Aorta (tissue), 5 donors: Measurements from ENCODE around the gene MREG. TPM values are rescaled to one million over a fixed set of nuclear protein-coding genes. Genes with fewer than 3 reads are reported as not detected.

Experiments
- ATAC-seq: fragments of 200-7000 bp; cut with Tn5 transposase; one replicate; pipeline ENCODE4 v1.9.1; 2022; ENCODE audit warnings: moderate library complexity; ENCODE audit not compliant: low FRiP score
- DNase-seq, 2 donors: peaks; one replicate each; pipeline ENCODE4 v3.0.0-alpha.2; 2020
- H3K27ac ChIP-seq, 2 donors: one replicate each; pipeline ENCODE4 v1.5.1; 2013; ENCODE audit warnings: low read length in 2 of 2, mild to moderate bottlenecking in 2 of 2, moderate library complexity in 2 of 2, control low read depth in 1 of 2, inconsistent platforms in 1 of 2, low read depth in 1 of 2
- H3K27me3 ChIP-seq, 2 donors: one replicate each; pipeline ENCODE4 v1.6.1; 2013; ENCODE audit warnings: control low read depth in 1 of 2, low read length in 1 of 2, mild to moderate bottlenecking in 1 of 2, moderate library complexity in 1 of 2; ENCODE audit not compliant: insufficient read depth in 2 of 2, control insufficient read depth in 1 of 2
- H3K36me3 ChIP-seq, 2 donors: one replicate each; pipeline ENCODE4 v1.6.1; 2013; ENCODE audit warnings: control low read depth in 1 of 2, low read length in 1 of 2, mild to moderate bottlenecking in 1 of 2; ENCODE audit not compliant: insufficient read depth in 2 of 2, control insufficient read depth in 1 of 2
- H3K4me1 ChIP-seq, 2 donors: one replicate each; pipeline ENCODE4 v1.6.1; 2013; ENCODE audit warnings: low read length in 2 of 2, control low read depth in 1 of 2, mild to moderate bottlenecking in 1 of 2, moderate library complexity in 1 of 2; ENCODE audit not compliant: insufficient read depth in 2 of 2, control insufficient read depth in 1 of 2
- H3K4me3 ChIP-seq, 2 donors: one replicate each; pipeline ENCODE4 v1.5.1; 2013; ENCODE audit warnings: low read length in 2 of 2, control low read depth in 1 of 2, mild to moderate bottlenecking in 1 of 2
- H3K9me3 ChIP-seq: one replicate; pipeline ENCODE4 v1.6.1; 2013; ENCODE audit warnings: mild to moderate bottlenecking, low read length; ENCODE audit not compliant: control insufficient read depth
- WGBS, 2 donors: extraction: QIAGEN DNeasy Blood & Tissue Kit; methylation state at CpG; one replicate each; pipeline ENCODE4 v1.1.7; 2013; 5-methylcytosine and 5-hydroxymethylcytosine counted together
- intact Hi-C, 2 donors: fragments of 100-400 bp; cut with DNase I; formaldehyde crosslinking; loops; one replicate each; pipeline versions ENCODE4 v1.14.2 to v1.15.0; 2022
- polyA plus RNA-seq, 2 donors: library from polyadenylated mRNA; stranded (reverse); fragments of 200-250 nt; gene quantifications; one replicate each; pipeline ENCODE4 v1.2.3, GENCODE V29; 2013
- total RNA-seq, 2 donors: library from RNA; stranded (reverse); fragmentation: NEBNext Ultra II Directional; extraction: Animal tissue kit (Norgen Biotek cat#: 25700); gene quantifications; one replicate each; pipeline ENCODE4 v1.2.1, GENCODE V29; 2021
- donor health status: healthy with polysubstance abuse.
- donor health status: Bipolar disorder and iron deficiency.
- donor health status: DM: no; HTN: no; CAD: no.
- donor health status: DM: no; HTN: no; CAD: no.
- donor health status: DM: yes; HTN: yes; CAD: no.

The MREG gene
- total and polyA plus RNA-seq, 4 donors, result 0.31 to 2.5 (median 1.7) TPM

GRCh38 chr2:216047397-216047796 lies 34.0 kb upstream of the MREG start:
- no peak for DNase-seq

GRCh38 chr2:216044883-216045486 lies 31.6 kb upstream of the MREG start:
- intact Hi-C loops, result no loop called here
- Histone ChIP-seq H3K4me3 (no peak overlapping the region), H3K4me1 (no peaks in the 10 kb centered on the region), H3K9me3 (no peaks in the 10 kb centered on the region), H3K27ac (no peak overlapping the region), H3K27me3 (no peaks in the 10 kb centered on the region), H3K36me3 (peaks cover 0 to 1% of the 10 kb centered on the region in 2 donors)
- DNase-seq (no peak), ATAC-seq (no peak)
- 50 to 54% methylated on average over 5 of the region's 5 CpGs for WGBS, 2 donors

More at GRCh38 chr2:216047397-216047796, 34.0 kb upstream of the MREG start:
- ATAC-seq, result no peak
- H3K27me3 ChIP-seq, result no peaks in the 10 kb centered on the region
- no peaks in the 10 kb centered on the region for H3K9me3 ChIP-seq
- H3K27ac ChIP-seq, result no peak overlapping the region
- H3K36me3 ChIP-seq, result peaks cover 0 to 1% of the 10 kb centered on the region in 2 donors
- H3K4me3 ChIP-seq, result no peak overlapping the region
- intact Hi-C loops, result no loop called here
- 83 to 92% methylated on average over 2 of the region's 2 CpGs for WGBS, 2 donors
- no peaks in the 10 kb centered on the region for H3K4me1 ChIP-seq

GRCh38 chr2:216043949-216044348 lies 30.6 kb upstream of the MREG start:
- 95 to 98% methylated on average over 5 of the region's 5 CpGs for WGBS, 2 donors
- no peak for ATAC-seq
- DNase-seq, result no peak
- no peak overlapping the region for H3K27ac ChIP-seq
- no peak overlapping the region for H3K4me3 ChIP-seq
- H3K4me1 ChIP-seq, result no peaks in the 10 kb centered on the region
- peaks cover 0 to 1% of the 10 kb centered on the region in 2 donors for H3K36me3 ChIP-seq
- no peaks in the 10 kb centered on the region for H3K9me3 ChIP-seq
- intact Hi-C loops, result no loop called here
- no peaks in the 10 kb centered on the region for H3K27me3 ChIP-seq

DNA sequence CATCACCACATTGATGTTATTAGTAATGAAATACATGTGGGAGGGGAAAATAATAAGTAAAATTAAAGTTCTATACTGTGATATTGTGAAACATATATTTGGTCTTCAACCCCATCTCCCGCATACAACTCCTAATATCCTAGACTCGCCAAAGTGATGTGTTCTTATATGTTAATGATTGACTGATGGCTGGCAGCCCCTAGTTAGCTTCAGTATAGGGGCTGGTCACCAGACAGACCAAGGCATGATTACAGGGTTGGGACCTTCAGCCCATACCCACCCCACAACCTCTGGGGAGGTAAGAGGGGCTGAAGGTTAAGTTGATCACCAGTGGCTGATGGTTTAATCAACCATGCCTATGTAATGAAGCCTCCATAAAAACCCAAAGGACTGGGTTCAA lies 28.1 kb upstream of the MREG start:
- DNase-seq (no peak), ATAC-seq (no peak)
- Histone ChIP-seq H3K27ac (no peak overlapping the region), H3K4me1 (no peaks in the 10 kb centered on the region), H3K36me3 (no peaks in the 10 kb centered on the region), H3K9me3 (no peaks in the 10 kb centered on the region), H3K27me3 (no peaks in the 10 kb centered on the region), H3K4me3 (no peak overlapping the region)
- intact Hi-C loops, result no loop called here
- WGBS, 2 donors, result 96 to 97% methylated on average over 2 of the region's 2 CpGs

DNA sequence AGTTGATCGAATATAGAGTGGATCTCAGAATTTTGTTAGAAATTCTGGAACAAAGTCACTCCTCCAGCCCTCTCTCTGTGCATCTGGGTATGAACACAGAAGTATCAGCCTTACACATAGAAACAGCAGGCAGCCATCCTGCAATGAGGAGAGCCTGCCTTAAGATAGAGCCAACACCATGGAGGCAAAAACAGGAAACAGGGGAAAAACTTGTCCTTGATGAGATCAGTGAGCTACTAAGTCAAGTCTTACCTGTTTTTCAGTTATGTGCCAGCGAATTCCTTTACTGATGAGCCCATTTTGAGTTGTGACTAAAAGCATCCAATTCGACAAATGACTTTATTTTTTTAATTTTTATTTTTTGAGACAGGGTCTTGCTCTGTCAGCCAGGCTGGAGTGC lies 26.6 kb upstream of the MREG start:
- Histone ChIP-seq H3K9me3 (no peaks in the 10 kb centered on the region), H3K36me3 (no peaks in the 10 kb centered on the region), H3K4me1 (no peaks in the 10 kb centered on the region), H3K4me3 (no peak overlapping the region), H3K27me3 (no peaks in the 10 kb centered on the region), H3K27ac (no peak overlapping the region)
- WGBS, 2 donors, result 91% methylated on average over 3 of the region's 3 CpGs
- intact Hi-C loops, result no loop called here
- ATAC-seq (no peak), DNase-seq (no peak)

GRCh38 chr2:216034065-216034464 lies 20.7 kb upstream of the MREG start:
- Histone ChIP-seq H3K9me3 (no peaks in the 10 kb centered on the region), H3K27me3 (no peaks in the 10 kb centered on the region), H3K4me1 (peaks cover 3 to 4% of the 10 kb centered on the region in 2 donors), H3K27ac (no peak overlapping the region), H3K4me3 (no peak overlapping the region), H3K36me3 (peaks cover 0 to 2% of the 10 kb centered on the region in 2 donors)
- 31 to 36% methylated on average over 1 of the region's 1 CpG for WGBS, 2 donors
- ATAC-seq (peak; percentile 79), DNase-seq (peak; percentile 63 to 79)
- intact Hi-C loops, result no loop called here

DNA sequence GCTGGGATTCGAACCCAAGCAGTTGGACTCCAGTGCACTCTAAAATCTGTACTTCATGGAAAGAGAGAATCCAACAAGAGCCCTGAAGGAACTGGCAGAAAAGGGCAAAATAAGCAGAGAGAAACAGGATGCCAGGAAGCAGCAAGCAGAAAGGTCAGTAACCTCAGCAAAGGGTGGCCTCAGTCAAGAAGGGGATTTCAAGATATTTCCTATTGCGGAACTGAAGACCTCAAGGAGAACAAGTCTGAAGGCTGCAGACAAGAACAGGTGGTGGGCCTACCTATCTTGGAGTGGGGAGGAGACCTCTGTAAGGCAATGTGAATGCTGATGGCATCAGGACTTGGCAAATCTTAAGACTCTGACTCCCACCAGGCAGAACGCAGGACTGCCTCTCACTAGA lies 20.1 kb upstream of the MREG start:
- ATAC-seq (no peak), DNase-seq (no peak)
- peaks cover 3 to 4% of the 10 kb centered on the region in 2 donors for H3K4me1 ChIP-seq
- peak overlapping the region in 1 of 2 donors; percentile 19 for H3K27ac ChIP-seq
- H3K4me3 ChIP-seq, result no peak overlapping the region
- intact Hi-C loops, result no loop called here
- H3K9me3 ChIP-seq, result no peaks in the 10 kb centered on the region
- peaks cover 0 to 2% of the 10 kb centered on the region in 2 donors for H3K36me3 ChIP-seq
- WGBS, 2 donors, result 87 to 95% methylated on average over 3 of the region's 3 CpGs
- H3K27me3 ChIP-seq, result no peaks in the 10 kb centered on the region

GRCh38 chr2:216031960-216032689 lies 18.8 kb upstream of the MREG start:
- DNase-seq, result no peak
- intact Hi-C loops, result no loop called here
- WGBS, 2 donors, result 83 to 87% methylated on average over 1 of the region's 1 CpG
- peaks cover 3 to 4% of the 10 kb centered on the region in 2 donors for H3K4me1 ChIP-seq
- H3K9me3 ChIP-seq, result no peaks in the 10 kb centered on the region
- no peak overlapping the region for H3K27ac ChIP-seq
- no peaks in the 10 kb centered on the region for H3K27me3 ChIP-seq
- no peak for ATAC-seq
- no peak overlapping the region for H3K4me3 ChIP-seq
- peaks cover 0 to 2% of the 10 kb centered on the region in 2 donors for H3K36me3 ChIP-seq

GRCh38 chr2:216030216-216030615 lies 16.9 kb upstream of the MREG start:
- H3K36me3 ChIP-seq, result peaks cover 0 to 2% of the 10 kb centered on the region in 2 donors
- 96 to 97% methylated on average over 3 of the region's 3 CpGs for WGBS, 2 donors
- ATAC-seq (no peak), DNase-seq (no peak)
- intact Hi-C loops, result no loop called here
- H3K4me3 ChIP-seq, result no peak overlapping the region
- no peak overlapping the region for H3K27ac ChIP-seq
- no peaks in the 10 kb centered on the region for H3K9me3 ChIP-seq
- peaks cover 3 to 4% of the 10 kb centered on the region in 2 donors for H3K4me1 ChIP-seq
- H3K27me3 ChIP-seq, result no peaks in the 10 kb centered on the region
